MM.1S (cell line): ENCODE results near the gene LIN7B.

Source experiments
- DNase-seq: peaks from one replicate; pipeline ENCODE4 v3.0.0-alpha.2; 2015
- H2AFZ ChIP-seq: fragments of 300-600 bp; sonication (generic); 2 replicates; pipeline ENCODE4 v1.6.0; 2016; ENCODE audit warnings: antibody characterized with exemption, low read length
- H3F3A ChIP-seq: fragments of 300-600 bp; sonication (generic); 2 replicates; pipeline ENCODE4 v1.6.1; 2016; ENCODE audit warnings: mild to moderate bottlenecking, antibody characterized with exemption, low read length, moderate library complexity, mixed read lengths; ENCODE audit not compliant: insufficient read depth
- H3K27ac ChIP-seq: fragments of 300-600 bp; sonication (generic); 2 replicates; pipeline ENCODE4 v1.5.1; 2016; ENCODE audit warnings: mild to moderate bottlenecking, low read length
- H3K27me3 ChIP-seq: fragments of 300-600 bp; sonication (generic); replicated peaks from 2 replicates; pipeline ENCODE4 v1.6.0; 2016; ENCODE audit warnings: low read length; ENCODE audit not compliant: insufficient read depth
- H3K36me3 ChIP-seq: fragments of 300-600 bp; sonication (generic); replicated peaks from 2 replicates; pipeline ENCODE4 v1.6.1; 2016; ENCODE audit warnings: mild to moderate bottlenecking, low read length, mixed read lengths; ENCODE audit not compliant: insufficient read depth
- H3K4me1 ChIP-seq: fragments of 300-600 bp; sonication (generic); 2 replicates; pipeline ENCODE4 v1.6.1; 2016; ENCODE audit warnings: low read length, mixed read lengths
- H3K4me2 ChIP-seq: fragments of 300-600 bp; sonication (generic); 2 replicates; pipeline ENCODE4 v1.6.0; 2016; ENCODE audit warnings: low read depth, low read length
- H3K4me3 ChIP-seq: fragments of 300-600 bp; sonication (generic); 2 replicates; pipeline ENCODE4 v1.5.1; 2016; ENCODE audit warnings: low read length, mixed read lengths
- H3K79me2 ChIP-seq: fragments of 300-600 bp; sonication (generic); 2 replicates; pipeline ENCODE4 v1.6.1; 2016; ENCODE audit warnings: mixed run types, low read length, mixed read lengths
- H3K9ac ChIP-seq: fragments of 300-600 bp; sonication (generic); 2 replicates; pipeline ENCODE4 v1.6.1; 2016; ENCODE audit warnings: low read length, mixed read lengths
- H3K9me2 ChIP-seq: fragments of 300-600 bp; sonication (generic); replicated peaks from 2 replicates; pipeline ENCODE4 v1.6.1; 2016; ENCODE audit warnings: mild to moderate bottlenecking, low read length, mixed read lengths; ENCODE audit not compliant: insufficient read depth
- H3K9me3 ChIP-seq: fragments of 300-600 bp; sonication (generic); replicated peaks from 2 replicates; pipeline ENCODE4 v1.6.1; 2016; ENCODE audit warnings: mild to moderate bottlenecking, low read length, mixed read lengths; ENCODE audit not compliant: insufficient read depth
- H4K20me1 ChIP-seq: fragments of 300-600 bp; sonication (generic); 2 replicates; pipeline ENCODE4 v1.6.1; 2016; ENCODE audit warnings: mild to moderate bottlenecking, low read length, moderate library complexity, mixed read lengths; ENCODE audit not compliant: insufficient read depth
- EZH2 ChIP-seq: fragments of 300-600 bp; sonication (generic); optimal IDR thresholded peaks from 2 replicates; pipeline ENCODE3; 2017; ENCODE audit warnings: low read depth, mild to moderate bottlenecking, antibody characterized with exemption, low read length, mixed read lengths
- EZH2phosphoT487 ChIP-seq: fragments of 300-600 bp; sonication (generic); IDR thresholded peaks from 2 replicates; pipeline ENCODE4 v1.6.1; 2018; ENCODE audit warnings: antibody characterized with exemption, low read length
- TF ChIP-seq, protein P1 (sequence below): fragments of 300-600 bp; sonication (generic); IDR thresholded peaks from 2 replicates; pipeline ENCODE4 v1.5.1; 2016; ENCODE audit warnings: antibody characterized with exemption, low read length, mixed read lengths

LIN7B gene

DNA sequence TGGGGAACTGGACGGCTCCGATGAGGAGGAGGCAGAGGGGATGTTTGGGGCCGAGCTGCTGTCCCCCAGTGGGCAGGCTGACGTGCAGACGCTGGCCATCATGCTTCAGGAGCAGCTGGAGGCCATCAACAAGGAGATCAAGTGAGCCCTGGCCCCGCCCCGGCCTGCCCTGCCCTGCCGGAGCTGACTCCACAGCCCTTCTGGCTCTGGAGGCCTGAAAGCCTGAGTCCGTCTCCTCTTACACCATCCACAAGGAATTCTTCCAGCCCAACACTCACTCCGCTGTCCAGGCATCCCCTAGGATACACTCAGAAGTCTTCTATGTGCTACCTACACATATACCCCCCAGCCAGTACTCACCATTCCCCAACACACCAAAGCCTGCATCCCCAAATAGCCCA is 22.6 kb downstream of the LIN7B start:
- no peaks in the 10 kb centered on the region for H3K79me2 ChIP-seq
- no peaks in the 10 kb centered on the region for H3K9me3 ChIP-seq
- no peak for DNase-seq
- H3K4me2 ChIP-seq: no peak overlapping the region
- no peaks in the 10 kb centered on the region for H3K36me3 ChIP-seq
- H3K27me3 ChIP-seq: peaks cover 12% of the 10 kb centered on the region
- H3K27ac ChIP-seq: no peak overlapping the region
- no peaks in the 10 kb centered on the region for H3F3A ChIP-seq
- H2AFZ ChIP-seq: no peak overlapping the region
- H4K20me1 ChIP-seq: no peaks in the 10 kb centered on the region
- no peaks in the 10 kb centered on the region for H3K9me2 ChIP-seq
- no peak overlapping the region for H3K4me3 ChIP-seq
- TF ChIP-seq EZH2phosphoT487: no peak
- TF ChIP-seq EZH2: no peak
- TF ChIP-seq, protein P1, sequence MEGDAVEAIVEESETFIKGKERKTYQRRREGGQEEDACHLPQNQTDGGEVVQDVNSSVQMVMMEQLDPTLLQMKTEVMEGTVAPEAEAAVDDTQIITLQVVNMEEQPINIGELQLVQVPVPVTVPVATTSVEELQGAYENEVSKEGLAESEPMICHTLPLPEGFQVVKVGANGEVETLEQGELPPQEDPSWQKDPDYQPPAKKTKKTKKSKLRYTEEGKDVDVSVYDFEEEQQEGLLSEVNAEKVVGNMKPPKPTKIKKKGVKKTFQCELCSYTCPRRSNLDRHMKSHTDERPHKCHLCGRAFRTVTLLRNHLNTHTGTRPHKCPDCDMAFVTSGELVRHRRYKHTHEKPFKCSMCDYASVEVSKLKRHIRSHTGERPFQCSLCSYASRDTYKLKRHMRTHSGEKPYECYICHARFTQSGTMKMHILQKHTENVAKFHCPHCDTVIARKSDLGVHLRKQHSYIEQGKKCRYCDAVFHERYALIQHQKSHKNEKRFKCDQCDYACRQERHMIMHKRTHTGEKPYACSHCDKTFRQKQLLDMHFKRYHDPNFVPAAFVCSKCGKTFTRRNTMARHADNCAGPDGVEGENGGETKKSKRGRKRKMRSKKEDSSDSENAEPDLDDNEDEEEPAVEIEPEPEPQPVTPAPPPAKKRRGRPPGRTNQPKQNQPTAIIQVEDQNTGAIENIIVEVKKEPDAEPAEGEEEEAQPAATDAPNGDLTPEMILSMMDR: no peak
- H3K9ac ChIP-seq: no peak overlapping the region
- no peaks in the 10 kb centered on the region for H3K4me1 ChIP-seq

DNA sequence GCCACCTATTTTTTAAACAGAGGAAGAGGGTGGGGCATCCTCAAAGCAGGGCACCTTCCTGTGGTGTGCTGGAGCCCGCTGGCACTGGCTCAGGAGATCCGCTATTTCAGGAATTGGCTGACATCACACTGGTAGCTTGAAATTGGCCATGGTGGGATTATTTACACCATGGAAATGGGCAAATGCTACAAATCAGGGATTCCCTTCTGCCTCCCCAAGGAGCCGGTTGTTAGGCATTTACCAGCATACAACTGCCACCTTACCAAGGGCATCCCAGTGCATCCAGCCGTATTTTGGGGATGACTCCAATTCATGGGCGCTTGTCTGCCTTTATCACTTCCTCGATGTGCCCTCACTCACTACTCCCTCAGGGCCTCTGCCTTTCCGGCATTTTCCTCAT is 26.8 kb downstream of the LIN7B start:
- H4K20me1 ChIP-seq: no peaks in the 10 kb centered on the region
- no peak overlapping the region for H3K27ac ChIP-seq
- peaks cover 6% of the 10 kb centered on the region; the same call in 1 of the 2 replicates for H3K4me1 ChIP-seq
- no peaks in the 10 kb centered on the region for H3F3A ChIP-seq
- no peak overlapping the region for H3K9ac ChIP-seq
- H3K4me3 ChIP-seq: no peak overlapping the region
- TF ChIP-seq EZH2 (no peak), EZH2phosphoT487 (no peak)
- TF ChIP-seq, protein P1: no peak
- H3K79me2 ChIP-seq: no peaks in the 10 kb centered on the region
- DNase-seq: no peak
- H3K9me2 ChIP-seq: no peaks in the 10 kb centered on the region
- no peaks in the 10 kb centered on the region for H3K9me3 ChIP-seq
- H3K4me2 ChIP-seq: no peak overlapping the region
- H3K27me3 ChIP-seq: peaks cover 24% of the 10 kb centered on the region
- no peak overlapping the region for H2AFZ ChIP-seq
- no peaks in the 10 kb centered on the region for H3K36me3 ChIP-seq

DNA sequence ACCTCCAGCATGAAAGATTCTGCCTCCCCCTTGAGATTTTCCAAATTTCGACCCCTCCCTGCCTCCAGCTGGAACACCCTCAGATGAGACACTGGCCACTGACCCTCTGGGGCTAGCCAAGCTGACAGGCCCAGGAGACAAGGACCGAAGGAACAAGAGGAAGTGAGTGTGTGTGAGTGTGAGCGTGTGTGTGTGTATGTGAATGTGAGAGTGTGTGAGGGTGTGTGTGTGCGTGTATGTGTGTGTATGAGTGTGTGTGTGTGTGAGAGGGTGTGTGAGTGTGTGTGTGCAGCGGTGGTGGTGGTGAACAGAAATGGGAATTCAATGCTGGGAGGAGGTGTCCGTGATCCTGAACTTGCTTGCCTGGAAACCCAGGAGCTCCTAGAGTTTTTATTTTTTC is 27.2 kb downstream of the LIN7B start:
- Histone ChIP-seq H3K36me3 (no peaks in the 10 kb centered on the region), H3K9ac (no peak overlapping the region), H3K27ac (no peak overlapping the region), H4K20me1 (no peaks in the 10 kb centered on the region), H3K27me3 (peaks cover 26% of the 10 kb centered on the region), H3K4me3 (no peak overlapping the region), H3K9me3 (no peaks in the 10 kb centered on the region), H2AFZ (no peak overlapping the region), H3K4me1 (peaks cover 6% of the 10 kb centered on the region; the same call in 1 of the 2 replicates), H3K4me2 (no peak overlapping the region), H3F3A (no peaks in the 10 kb centered on the region), H3K79me2 (no peaks in the 10 kb centered on the region), H3K9me2 (no peaks in the 10 kb centered on the region)
- TF ChIP-seq, protein P1: no peak
- TF ChIP-seq EZH2 (no peak), EZH2phosphoT487 (no peak)
- no peak for DNase-seq
